ENCODE measurements around the gene DPP9. TPM values are rescaled to one million over a fixed set of nuclear protein-coding genes. Genes with fewer than 3 reads are reported as not detected.
A peak's percentile ranks its signal among the peaks of the same experiment; 100 is the strongest.
"Not testable (repeated sequence)": the region's sequence is repeated elsewhere in the genome, so short reads cannot be mapped to it uniquely, and the experiment has no call there.

DPP9 gene
- total RNA-seq, 1 donor from 2014 or later, result 28.0 TPM

GRCh38 chr19:4738734-4739133 lies 15.1 kb upstream of the DPP9 start:
- ATAC-seq, result no peak

DNA sequence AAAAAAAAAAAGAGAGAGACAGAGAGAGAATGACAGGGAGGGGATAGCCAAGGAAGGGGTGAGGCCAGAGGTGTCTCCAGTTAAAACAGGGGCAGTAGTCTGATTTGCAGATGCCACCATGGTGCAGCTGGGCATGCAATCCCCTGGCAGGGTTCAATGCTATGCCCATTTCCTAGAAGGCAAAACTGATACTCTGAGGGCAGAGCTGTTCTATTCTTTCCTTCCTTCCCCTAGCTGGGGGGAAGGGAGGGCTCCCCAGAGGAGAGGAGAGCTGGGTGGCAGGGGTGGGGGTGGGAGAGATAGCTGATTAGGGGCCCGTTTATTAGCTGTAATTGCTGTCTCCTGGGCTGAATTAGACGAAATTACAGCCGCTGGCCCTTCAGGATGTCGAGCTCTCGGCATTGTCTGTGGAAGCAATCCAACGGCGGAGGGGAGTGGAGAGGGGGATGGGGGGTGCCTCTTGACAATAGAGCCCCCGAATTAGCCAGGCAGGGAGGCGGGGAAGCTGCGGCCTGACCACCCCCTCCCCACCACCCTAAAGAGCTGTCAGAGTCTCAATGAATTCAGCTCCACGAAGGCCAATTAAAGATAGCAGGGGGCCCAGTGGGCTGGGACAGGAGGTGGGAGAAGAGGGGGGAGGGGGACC lies 14.4 kb upstream of the DPP9 start:
- no peak for ATAC-seq

DNA sequence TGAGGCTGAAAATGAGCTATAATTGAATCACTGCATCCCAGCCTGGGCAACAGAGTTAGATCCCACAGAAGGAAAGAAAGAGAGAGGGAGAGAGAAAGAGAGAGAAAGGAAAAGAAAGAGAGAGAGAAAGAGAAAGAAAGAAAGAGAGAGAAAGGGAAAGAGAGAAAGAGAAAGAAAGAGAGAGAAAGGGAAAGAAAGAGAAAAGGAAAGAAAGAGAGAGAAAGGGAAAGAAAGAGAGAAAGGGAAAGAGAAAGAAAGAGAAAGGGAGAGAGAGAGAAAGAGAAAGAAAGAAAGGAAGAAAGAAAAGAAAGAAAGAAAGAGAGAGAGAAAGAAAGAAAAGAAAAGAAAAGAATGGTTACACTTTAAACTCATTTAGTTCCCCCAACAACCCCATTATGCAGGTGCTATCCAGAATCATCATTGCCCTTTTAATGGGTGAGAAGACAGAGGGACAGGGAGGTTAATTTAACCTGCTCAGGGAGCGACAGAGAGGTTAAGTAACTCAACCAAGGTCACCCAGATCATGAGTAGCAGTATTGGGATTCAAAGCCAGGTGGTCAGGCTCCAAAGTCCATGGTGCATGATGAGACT lies 10.2 kb upstream of the DPP9 start:
- ATAC-seq, result no peak

DNA sequence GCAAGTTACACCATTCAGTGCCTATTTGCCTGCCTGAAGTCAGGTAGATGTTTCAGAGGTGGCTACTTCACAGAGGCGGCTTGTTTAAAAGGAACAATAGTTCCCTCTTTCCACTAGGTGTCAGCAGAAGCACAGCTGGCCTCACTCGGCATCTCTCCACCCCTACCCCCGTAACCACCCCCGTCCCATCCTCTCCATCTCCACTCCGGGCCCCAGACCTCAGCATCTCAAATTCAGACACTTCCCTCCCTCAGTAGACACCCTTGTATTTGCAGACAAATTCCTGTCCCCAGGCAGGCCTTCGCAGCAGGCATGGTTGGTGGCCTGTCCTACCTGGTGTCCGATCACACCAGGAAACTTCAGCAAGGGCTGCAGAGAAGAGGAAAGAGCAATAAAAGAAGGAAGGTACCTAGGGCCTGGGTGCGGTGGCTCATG lies 9.1 kb upstream of the DPP9 start:
- ATAC-seq, result peak; percentile 67

DNA sequence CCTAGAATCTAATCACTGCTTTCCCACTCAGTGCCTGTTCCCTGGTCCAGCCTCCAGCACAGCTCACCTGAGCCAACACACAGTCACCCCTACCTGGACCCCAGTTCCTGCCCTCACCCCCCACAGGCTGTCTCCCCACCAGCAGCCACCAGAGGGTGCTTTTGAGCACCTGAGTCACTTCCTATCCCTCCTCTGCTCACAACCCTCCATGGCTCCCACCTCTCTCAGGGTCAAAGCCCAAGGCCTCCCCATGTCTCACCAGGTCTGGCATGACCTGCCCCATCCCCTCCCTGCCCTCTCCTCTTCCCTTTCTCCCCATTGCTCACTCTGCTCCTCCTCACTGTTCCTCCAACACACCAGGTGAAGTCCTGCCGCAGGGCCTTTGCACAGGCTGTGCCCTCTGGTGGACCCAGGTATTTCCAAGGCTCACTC lies 7.1 kb upstream of the DPP9 start:
- ATAC-seq, result peak; percentile 53

DNA sequence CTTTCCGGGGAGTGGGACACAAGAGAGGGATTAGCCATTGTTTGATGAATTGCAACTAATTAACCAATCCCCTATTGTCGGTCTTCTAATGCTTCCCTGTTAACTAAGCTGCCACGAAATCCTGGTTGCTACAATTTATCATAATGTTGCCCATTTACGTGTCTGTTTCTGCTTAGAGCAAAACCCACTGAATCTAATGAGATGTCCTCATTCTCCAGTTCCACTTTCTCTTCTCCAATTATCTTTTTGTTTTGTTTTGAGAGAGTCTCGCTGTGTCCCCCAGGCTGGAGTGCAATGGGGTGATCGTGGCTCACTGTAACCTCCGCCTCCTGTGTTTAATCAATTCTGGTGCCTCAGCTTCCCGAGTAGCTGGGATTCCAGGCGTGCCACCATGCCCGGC lies 5.2 kb upstream of the DPP9 start:
- no peak for ATAC-seq

DNA sequence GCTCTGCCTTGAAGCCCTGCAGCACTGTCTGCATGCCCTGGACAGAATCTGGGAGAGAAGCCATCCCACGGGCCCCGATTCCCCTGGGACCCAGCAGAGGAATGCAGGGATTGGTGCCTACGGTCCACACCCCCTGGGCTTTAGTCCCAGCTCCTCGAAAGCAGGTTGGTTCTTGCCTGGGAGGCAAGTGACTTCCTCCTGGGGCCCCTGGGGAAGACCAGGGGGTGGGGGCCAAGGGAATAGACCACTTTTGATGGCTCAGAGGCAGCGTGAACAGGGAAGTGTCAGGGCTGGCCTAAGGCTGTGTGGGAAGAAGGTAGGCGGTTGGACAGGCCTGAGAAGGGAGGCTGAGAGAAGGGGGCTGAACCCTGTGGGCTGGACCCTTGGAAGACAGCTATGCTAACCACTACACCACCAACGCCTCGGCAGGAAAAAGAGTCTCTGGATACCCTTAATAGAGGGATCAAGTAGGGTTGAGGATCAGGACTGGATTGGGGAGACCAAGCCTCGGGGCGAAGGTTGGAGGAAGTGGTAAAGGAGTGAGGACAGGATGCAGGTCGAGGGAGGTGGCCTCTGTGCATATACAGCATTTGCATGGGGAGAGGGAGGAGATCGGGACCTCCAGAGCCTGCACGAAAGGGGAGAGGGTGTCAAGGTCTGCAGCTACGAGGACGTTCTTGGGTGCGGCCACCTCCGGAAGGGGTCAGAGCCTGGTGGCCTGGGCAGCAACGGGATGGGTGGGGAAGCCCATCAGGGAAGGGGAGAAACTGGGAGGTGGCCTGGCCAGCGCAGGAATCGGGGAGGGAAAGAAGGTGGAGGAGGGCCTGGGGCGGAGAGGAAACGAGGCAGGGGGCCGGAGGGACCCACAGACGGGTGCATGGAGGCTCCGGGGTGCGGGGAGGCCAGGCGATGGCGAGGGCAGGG lies 709 bp downstream of the DPP9 start:
- peak; percentile 25 for ATAC-seq

- no peak for ATAC-seq
These were observed 2.4 kb downstream of the DPP9 start for GRCh38 chr19:4721196-4721595.

GRCh38 chr19:4720037-4720700 lies 3.5 kb downstream of the DPP9 start:
- no peak for ATAC-seq

- no peak for ATAC-seq
These were observed 4.2 kb downstream of the DPP9 start for GRCh38 chr19:4719499-4719866.

DNA sequence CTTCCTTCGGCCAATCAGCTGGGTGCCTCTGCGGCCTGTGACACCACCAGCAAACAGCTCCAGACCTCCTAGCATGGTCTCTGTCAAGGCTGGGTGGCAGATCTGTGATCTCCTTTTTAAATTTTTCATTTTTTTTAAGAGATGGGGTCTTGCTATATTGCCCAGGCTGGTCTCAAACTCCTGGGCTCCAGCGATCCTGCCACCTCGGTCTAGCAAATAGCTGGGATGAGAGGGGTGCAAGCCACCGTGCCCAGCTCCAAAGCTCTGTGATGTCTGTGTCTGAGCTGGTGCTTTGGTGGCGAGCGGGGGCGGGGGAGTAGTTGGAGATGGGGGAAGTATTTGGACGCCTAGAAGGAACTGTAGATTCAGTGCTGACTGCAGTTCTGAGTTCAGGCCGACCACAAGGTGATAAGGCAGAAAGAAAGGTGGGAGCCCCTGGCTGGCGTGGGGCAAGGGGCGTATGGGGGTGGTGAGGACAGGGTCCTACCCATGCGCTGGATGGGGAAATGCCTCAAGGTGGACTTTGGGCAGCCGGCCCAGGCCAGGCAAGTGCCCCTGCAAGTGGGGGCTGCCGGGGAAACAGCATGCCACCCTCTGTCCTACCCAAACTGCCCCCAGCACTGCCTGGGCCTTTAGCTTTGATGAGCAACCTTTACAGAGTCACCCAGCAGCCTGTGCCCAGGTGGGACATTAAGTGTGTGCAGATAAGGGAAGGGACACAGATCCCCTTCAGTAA lies 5.5 kb downstream of the DPP9 start:
- no peak for ATAC-seq

DNA sequence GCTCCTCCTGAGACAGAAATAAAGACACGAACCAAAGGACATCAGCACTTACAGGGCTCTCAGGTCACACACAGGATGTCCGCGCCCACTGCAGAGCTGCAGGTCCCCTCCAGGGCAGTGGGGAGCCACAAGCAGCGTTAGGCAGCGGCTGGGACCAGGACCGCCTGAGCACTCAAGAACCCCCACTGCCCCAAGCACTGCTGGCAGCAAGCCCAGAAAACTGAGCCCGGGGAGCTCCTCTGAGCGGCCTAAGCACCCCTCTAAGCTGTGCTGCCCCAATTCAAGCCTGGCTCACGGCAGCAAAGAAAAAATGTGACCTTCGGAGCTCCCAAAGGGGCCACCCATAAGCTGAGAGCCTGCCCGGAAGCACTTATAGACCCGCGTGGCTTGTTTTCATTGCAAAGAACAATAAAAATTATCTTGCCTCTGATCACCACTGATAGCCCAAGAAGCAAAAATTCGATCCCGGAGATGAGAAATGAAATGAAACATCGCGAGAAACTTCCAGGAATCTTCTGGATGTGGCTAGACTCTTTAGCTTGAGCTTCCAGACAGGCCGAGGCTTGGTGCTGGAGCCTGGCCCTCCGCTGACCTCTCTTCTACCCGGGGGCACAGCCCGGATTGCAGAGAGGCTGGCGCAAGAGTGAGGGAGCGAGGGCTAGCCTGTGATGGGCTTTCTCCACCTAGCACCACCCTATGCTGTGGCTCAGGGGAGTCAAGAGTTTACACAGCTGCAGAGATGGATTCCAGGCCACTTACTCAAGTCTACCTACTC lies 6.3 kb downstream of the DPP9 start:
- no peak for ATAC-seq

DNA sequence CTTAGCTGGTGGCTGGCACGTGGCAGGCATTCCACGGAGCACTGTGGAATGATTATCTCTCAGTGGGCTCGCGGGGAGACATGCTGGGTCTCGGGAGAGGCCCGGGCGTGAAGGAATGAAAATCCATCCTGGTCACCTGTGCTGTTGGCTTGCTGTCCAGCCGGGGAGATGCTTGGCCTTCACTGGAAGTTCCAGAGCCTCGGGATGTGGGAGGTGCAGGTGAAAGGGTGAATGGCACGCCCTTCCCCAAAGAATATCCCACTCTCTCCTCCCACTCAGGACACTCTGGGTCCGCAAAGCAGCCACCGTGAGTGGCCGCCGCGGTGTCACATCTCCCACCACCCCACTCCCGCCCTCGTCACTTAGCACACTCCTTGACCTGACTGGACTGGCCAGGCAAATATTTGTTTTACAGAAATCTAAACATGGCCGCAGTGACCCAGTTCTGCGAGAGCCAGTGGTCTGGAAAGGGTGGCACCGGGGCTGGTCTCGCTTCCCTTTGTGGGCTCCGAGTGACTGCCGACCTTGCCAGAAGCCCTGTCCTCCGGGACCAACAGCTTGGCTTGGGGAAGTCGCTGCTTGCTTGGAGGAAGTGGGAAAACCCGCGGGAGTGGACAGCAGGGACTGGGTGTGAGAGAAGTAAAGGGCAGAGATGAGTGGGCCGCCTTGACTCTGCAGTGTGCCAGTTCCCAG lies 8.0 kb downstream of the DPP9 start:
- no peak for ATAC-seq

- not testable (repeated sequence) for ATAC-seq
These were observed 8.5 kb downstream of the DPP9 start for GRCh38 chr19:4715178-4715528.

DNA sequence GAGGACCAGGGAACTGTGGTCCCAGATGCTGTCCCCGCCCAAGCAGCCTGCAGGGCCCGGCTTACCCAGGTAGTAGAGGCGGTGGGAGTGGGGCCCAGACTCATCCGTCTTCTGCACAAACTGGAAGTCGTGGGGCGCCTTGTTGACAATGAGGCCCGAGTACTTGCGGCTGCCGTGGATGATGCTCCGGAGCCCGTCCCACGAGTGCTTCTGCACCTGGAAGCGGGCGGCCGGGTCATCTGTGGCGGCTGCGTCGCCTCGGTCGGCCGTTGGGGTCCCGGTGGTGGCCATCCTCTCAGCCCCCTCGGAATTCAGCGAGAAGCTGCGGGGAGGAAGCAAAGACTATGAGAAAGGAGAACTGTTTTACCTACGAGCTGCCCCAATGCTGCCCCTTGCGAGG lies 9.6 kb downstream of the DPP9 start:
- ATAC-seq, result no peak

DNA sequence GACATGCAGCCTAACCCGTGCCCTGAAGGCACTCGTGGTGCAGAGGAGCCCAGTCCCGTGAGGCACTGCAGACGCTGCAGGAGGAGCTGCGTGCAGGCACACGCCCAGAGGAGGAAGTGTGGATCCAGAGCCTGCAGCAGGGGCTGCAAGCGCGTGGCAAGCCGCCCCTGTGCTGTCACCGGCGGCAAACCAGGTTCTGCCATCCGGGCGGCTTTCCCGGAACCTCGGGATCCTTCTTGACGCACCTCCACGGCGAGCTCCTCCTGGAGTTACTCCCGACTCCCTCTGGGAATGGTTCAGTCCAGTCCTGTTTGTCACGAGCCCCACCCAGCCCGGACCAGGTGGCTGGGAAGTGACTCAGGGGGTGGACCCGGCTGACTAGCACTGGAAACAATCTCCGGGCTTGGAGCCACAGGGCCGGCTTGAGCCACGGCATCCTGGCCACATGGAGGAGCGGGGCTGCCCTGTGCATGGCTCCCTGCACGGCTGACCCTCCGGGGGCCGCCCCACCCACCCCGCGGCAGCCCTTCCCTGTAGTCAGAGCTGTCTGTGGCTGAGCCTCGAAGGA lies 10.2 kb downstream of the DPP9 start:
- peak; percentile 93 for ATAC-seq

GRCh38 chr19:4712771-4713170 lies 10.9 kb downstream of the DPP9 start:
- ATAC-seq, result no peak

DNA sequence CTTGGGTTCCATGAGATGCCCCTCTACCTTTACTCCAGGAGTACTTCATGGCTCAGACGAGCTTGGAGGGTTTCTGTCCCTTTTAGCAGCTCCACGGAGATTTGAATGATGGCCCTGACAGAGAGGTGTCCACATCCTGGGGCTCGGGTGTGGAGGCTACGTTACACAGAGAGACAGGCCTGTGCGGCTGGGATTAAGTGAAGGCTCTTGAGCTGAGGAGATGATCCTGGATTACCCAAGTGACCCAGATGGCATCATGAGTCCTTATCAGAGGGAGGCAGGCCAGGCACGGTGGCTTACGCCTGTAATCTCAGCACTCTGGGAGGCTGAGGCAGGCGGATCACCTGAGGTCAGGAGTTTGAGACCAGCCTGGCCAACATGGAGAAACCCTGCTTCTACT lies 12.4 kb downstream of the DPP9 start:
- ATAC-seq, result no peak

- ATAC-seq, result no peak
These were observed 13.4 kb downstream of the DPP9 start for GRCh38 chr19:4710281-4710600.

DNA sequence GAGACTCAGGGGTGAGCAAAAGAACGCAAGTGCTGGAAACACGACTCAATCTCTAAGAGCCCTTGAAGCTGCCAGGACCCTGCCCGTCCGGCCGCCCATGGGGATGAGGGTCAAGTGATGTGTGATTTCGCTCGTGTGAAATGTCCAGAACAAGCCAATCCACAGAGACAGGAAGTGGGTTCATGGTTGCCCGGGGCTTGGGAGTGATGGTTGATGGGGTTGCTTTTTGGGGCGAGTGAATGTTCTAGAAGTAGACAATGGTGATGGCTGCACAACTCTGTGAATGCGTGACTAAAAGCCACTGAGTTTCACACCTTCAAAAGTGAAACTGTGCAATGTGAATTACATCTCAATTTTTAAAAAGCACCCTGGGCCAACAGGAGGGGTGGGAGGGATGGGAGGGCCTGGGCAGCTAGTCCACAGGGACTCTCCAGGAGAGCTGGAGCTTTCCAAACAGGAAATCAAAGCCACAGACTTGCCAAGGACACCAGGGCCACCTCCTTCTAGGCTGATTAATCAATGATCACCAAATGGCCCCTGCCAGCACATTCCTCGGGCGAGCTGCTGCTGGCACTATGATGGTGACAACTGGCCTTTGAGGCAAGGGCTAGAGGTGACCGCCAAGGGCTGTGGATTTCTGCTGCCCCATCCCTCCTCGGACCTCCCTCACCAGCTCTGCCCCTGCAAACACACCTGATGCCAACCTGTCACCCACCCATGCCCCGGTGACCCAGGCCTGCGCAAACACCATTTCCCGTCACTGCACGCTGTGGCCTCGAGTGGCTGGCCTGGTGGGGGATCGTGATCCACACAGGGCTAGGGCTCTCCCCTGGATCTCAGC lies 14.0 kb downstream of the DPP9 start:
- ATAC-seq, result no peak
